ENCODE measurements around the gene GADD45A.

GADD45A gene

GRCh38 chr1:67672260-67672803 is 12.7 kb upstream of the GADD45A start:
- Histone ChIP-seq H3K4me3 (ENCODE audit: low read depth in 1 of 2, low read length in 2 of 2) (no peak overlapping the region), H3K27me3 (ENCODE audit: control insufficient read depth in 1 of 2, insufficient read depth in 2 of 2, low read length in 2 of 2) (no peaks in the 10 kb centered on the region), H3K9me3 (ENCODE audit: low read length) (no peaks in the 10 kb centered on the region), H3K9ac (ENCODE audit: low read length) (no peak overlapping the region), H3K36me3 (ENCODE audit: insufficient read depth, low read length) (no peaks in the 10 kb centered on the region), H3K4me1 (ENCODE audit: insufficient read depth, low read length) (no peaks in the 10 kb centered on the region), H3K27ac (ENCODE audit: low read depth, low read length) (no peak overlapping the region)

- Histone ChIP-seq H3K9ac (ENCODE audit: low read length) (no peak overlapping the region), H3K9me3 (ENCODE audit: low read length) (no peaks in the 10 kb centered on the region), H3K4me1 (ENCODE audit: insufficient read depth, low read length) (no peaks in the 10 kb centered on the region), H3K4me3 (ENCODE audit: low read depth in 1 of 2, low read length in 2 of 2) (no peak overlapping the region), H3K27ac (ENCODE audit: low read depth, low read length) (no peak overlapping the region), H3K27me3 (ENCODE audit: control insufficient read depth in 1 of 2, insufficient read depth in 2 of 2, low read length in 2 of 2) (no peaks in the 10 kb centered on the region), H3K36me3 (ENCODE audit: insufficient read depth, low read length) (no peaks in the 10 kb centered on the region)
Observed at GRCh38 chr1:67673468-67674201, 11.4 kb upstream of the GADD45A start.

GRCh38 chr1:67674260-67675011 is 10.6 kb upstream of the GADD45A start:
- H3K9ac ChIP-seq (ENCODE audit: low read length) = no peak overlapping the region
- H3K27ac ChIP-seq (ENCODE audit: low read depth, low read length) = no peak overlapping the region
- no peaks in the 10 kb centered on the region for H3K4me1 ChIP-seq (ENCODE audit: insufficient read depth, low read length)
- no peaks in the 10 kb centered on the region for H3K9me3 ChIP-seq (ENCODE audit: low read length)
- H3K4me3 ChIP-seq (ENCODE audit: low read depth in 1 of 2, low read length in 2 of 2) = no peak overlapping the region
- H3K36me3 ChIP-seq (ENCODE audit: insufficient read depth, low read length) = no peaks in the 10 kb centered on the region
- no peaks in the 10 kb centered on the region for H3K27me3 ChIP-seq (ENCODE audit: control insufficient read depth in 1 of 2, insufficient read depth in 2 of 2, low read length in 2 of 2)

GRCh38 chr1:67675800-67676199 is 9.2 kb upstream of the GADD45A start:
- Histone ChIP-seq H3K27ac (ENCODE audit: low read depth, low read length) (no peak overlapping the region), H3K36me3 (ENCODE audit: insufficient read depth, low read length) (no peaks in the 10 kb centered on the region), H3K9me3 (ENCODE audit: low read length) (no peaks in the 10 kb centered on the region)

GRCh38 chr1:67676287-67676686 is 8.7 kb upstream of the GADD45A start:
- Histone ChIP-seq H3K9me3 (ENCODE audit: low read length) (no peaks in the 10 kb centered on the region), H3K4me3 (ENCODE audit: low read depth in 1 of 2, low read length in 2 of 2) (no peak overlapping the region), H3K9ac (ENCODE audit: low read length) (no peak overlapping the region), H3K36me3 (ENCODE audit: insufficient read depth, low read length) (no peaks in the 10 kb centered on the region), H3K27ac (ENCODE audit: low read depth, low read length) (no peak overlapping the region), H3K4me1 (ENCODE audit: insufficient read depth, low read length) (no peaks in the 10 kb centered on the region), H3K27me3 (ENCODE audit: control insufficient read depth in 1 of 2, insufficient read depth in 2 of 2, low read length in 2 of 2) (no peaks in the 10 kb centered on the region)

More at GRCh38 chr1:67675800-67676199, 9.2 kb upstream of the GADD45A start:
- H3K4me3 ChIP-seq (ENCODE audit: low read depth in 1 of 2, low read length in 2 of 2) = no peak overlapping the region
- H3K4me1 ChIP-seq (ENCODE audit: insufficient read depth, low read length) = no peaks in the 10 kb centered on the region
- H3K9ac ChIP-seq (ENCODE audit: low read length) = no peak overlapping the region
- no peaks in the 10 kb centered on the region for H3K27me3 ChIP-seq (ENCODE audit: control insufficient read depth in 1 of 2, insufficient read depth in 2 of 2, low read length in 2 of 2)

- Histone ChIP-seq H3K27me3 (ENCODE audit: control insufficient read depth in 1 of 2, insufficient read depth in 2 of 2, low read length in 2 of 2) (no peaks in the 10 kb centered on the region), H3K9ac (ENCODE audit: low read length) (no peak overlapping the region), H3K9me3 (ENCODE audit: low read length) (no peaks in the 10 kb centered on the region), H3K36me3 (ENCODE audit: insufficient read depth, low read length) (no peaks in the 10 kb centered on the region), H3K4me3 (ENCODE audit: low read depth in 1 of 2, low read length in 2 of 2) (no peak overlapping the region), H3K4me1 (ENCODE audit: insufficient read depth, low read length) (no peaks in the 10 kb centered on the region), H3K27ac (ENCODE audit: low read depth, low read length) (no peak overlapping the region)
Observed at GRCh38 chr1:67676946-67677345, 8.1 kb upstream of the GADD45A start.

GRCh38 chr1:67677408-67677807 is 7.6 kb upstream of the GADD45A start:
- no peak overlapping the region for H3K27ac ChIP-seq (ENCODE audit: low read depth, low read length)
- H3K9me3 ChIP-seq (ENCODE audit: low read length) = no peaks in the 10 kb centered on the region
- no peak overlapping the region for H3K9ac ChIP-seq (ENCODE audit: low read length)
- no peaks in the 10 kb centered on the region for H3K4me1 ChIP-seq (ENCODE audit: insufficient read depth, low read length)
- no peaks in the 10 kb centered on the region for H3K36me3 ChIP-seq (ENCODE audit: insufficient read depth, low read length)
- no peaks in the 10 kb centered on the region for H3K27me3 ChIP-seq (ENCODE audit: control insufficient read depth in 1 of 2, insufficient read depth in 2 of 2, low read length in 2 of 2)
- H3K4me3 ChIP-seq (ENCODE audit: low read depth in 1 of 2, low read length in 2 of 2) = no peak overlapping the region

- H3K36me3 ChIP-seq (ENCODE audit: insufficient read depth, low read length) = no peaks in the 10 kb centered on the region
- H3K9ac ChIP-seq (ENCODE audit: low read length) = no peak overlapping the region
- H3K27ac ChIP-seq (ENCODE audit: low read depth, low read length) = no peak overlapping the region
- H3K4me1 ChIP-seq (ENCODE audit: insufficient read depth, low read length) = no peaks in the 10 kb centered on the region
- no peaks in the 10 kb centered on the region for H3K27me3 ChIP-seq (ENCODE audit: control insufficient read depth in 1 of 2, insufficient read depth in 2 of 2, low read length in 2 of 2)
- H3K4me3 ChIP-seq (ENCODE audit: low read depth in 1 of 2, low read length in 2 of 2) = no peak overlapping the region
- no peaks in the 10 kb centered on the region for H3K9me3 ChIP-seq (ENCODE audit: low read length)
Observed at GRCh38 chr1:67677930-67678329, 7.1 kb upstream of the GADD45A start.

- Histone ChIP-seq H3K27me3 (ENCODE audit: control insufficient read depth in 1 of 2, insufficient read depth in 2 of 2, low read length in 2 of 2) (no peaks in the 10 kb centered on the region), H3K9ac (ENCODE audit: low read length) (no peak overlapping the region), H3K27ac (ENCODE audit: low read depth, low read length) (no peak overlapping the region), H3K4me1 (ENCODE audit: insufficient read depth, low read length) (peaks cover 6% of the 10 kb centered on the region), H3K9me3 (ENCODE audit: low read length) (no peaks in the 10 kb centered on the region), H3K36me3 (ENCODE audit: insufficient read depth, low read length) (no peaks in the 10 kb centered on the region), H3K4me3 (ENCODE audit: low read depth in 1 of 2, low read length in 2 of 2) (no peak overlapping the region)
Observed at GRCh38 chr1:67679691-67680090, 5.3 kb upstream of the GADD45A start.

- no peak overlapping the region for H3K9ac ChIP-seq (ENCODE audit: low read length)
- no peak overlapping the region for H3K27ac ChIP-seq (ENCODE audit: low read depth, low read length)
- no peaks in the 10 kb centered on the region for H3K36me3 ChIP-seq (ENCODE audit: insufficient read depth, low read length)
- no peak overlapping the region for H3K4me3 ChIP-seq (ENCODE audit: low read depth in 1 of 2, low read length in 2 of 2)
- H3K27me3 ChIP-seq (ENCODE audit: control insufficient read depth in 1 of 2, insufficient read depth in 2 of 2, low read length in 2 of 2) = no peaks in the 10 kb centered on the region
- H3K9me3 ChIP-seq (ENCODE audit: low read length) = no peaks in the 10 kb centered on the region
- peaks cover 6% of the 10 kb centered on the region for H3K4me1 ChIP-seq (ENCODE audit: insufficient read depth, low read length)
Observed at GRCh38 chr1:67680486-67680885, 4.5 kb upstream of the GADD45A start.

GRCh38 chr1:67682659-67683197 is 2.3 kb upstream of the GADD45A start:
- Histone ChIP-seq H3K27me3 (ENCODE audit: control insufficient read depth in 1 of 2, insufficient read depth in 2 of 2, low read length in 2 of 2) (no peaks in the 10 kb centered on the region), H3K27ac (ENCODE audit: low read depth, low read length) (no peak overlapping the region)

More at GRCh38 chr1:67682659-67683197, 2.3 kb upstream of the GADD45A start:
- no peak overlapping the region for H3K4me3 ChIP-seq (ENCODE audit: low read depth in 1 of 2, low read length in 2 of 2)
- peaks cover 2% of the 10 kb centered on the region for H3K36me3 ChIP-seq (ENCODE audit: insufficient read depth, low read length)
- H3K9ac ChIP-seq (ENCODE audit: low read length) = no peak overlapping the region
- no peaks in the 10 kb centered on the region for H3K9me3 ChIP-seq (ENCODE audit: low read length)
- H3K4me1 ChIP-seq (ENCODE audit: insufficient read depth, low read length) = peaks cover 15% of the 10 kb centered on the region
